A549 (cell line): ENCODE data around the gene AMER3. TPM values are rescaled to one million over a fixed set of nuclear protein-coding genes. Genes with fewer than 3 reads are reported as not detected.

Experiments used
- ATAC-seq, 2 experiments: fragments of 200-7000 bp in 1 of 2; fragments of >200 bp in 1 of 2; cut with Nextera tagmentation in 1 of 2; cut with Tn5 transposase in 1 of 2; 3 replicates each; pipeline versions ENCODE4 v1.8.0 to v1.9.1; 2018 to 2020; ENCODE audit warnings: mild to moderate bottlenecking in 1 of 2, moderate library complexity in 1 of 2
- CTCF ChIA-PET: fragments of 300-600 bp; sonication (Branson Sonifier 250); formaldehyde crosslinking; extraction: SDS; loops from one replicate; lab custom pipeline; 2021; ENCODE audit warnings: antibody characterized with exemption, inconsistent platforms; lab: Yijun Ruan, JAX
- POLR2A ChIA-PET: fragments of 350-600 bp; formaldehyde crosslinking; extraction: SDS; loops from one replicate; lab custom pipeline; 2021; ENCODE audit warnings: antibody characterized with exemption, inconsistent platforms; lab: Yijun Ruan, JAX
- DNase-seq, 2 experiments: peaks; one replicate each; pipeline versions ENCODE4 v3.0.0 to v3.0.0-alpha.2; 2011 to 2016; ENCODE audit warnings: low read depth in 1 of 2, low spot score in 1 of 2
- FAIRE-seq: peaks from 2 replicates; lab custom pipeline; 2011; peaks lifted over from hg19 to GRCh38; lab: Jason Lieb, UNC
- H3K27ac ChIP-seq, 2 experiments: fragments of >200 bp; sonication (Bioruptor Twin); formaldehyde crosslinking; 3 replicates each; pipeline ENCODE4 v1.5.1; 2016 to 2017
- H3K4me1 ChIP-seq: fragments of >200 bp; sonication (Bioruptor Twin); formaldehyde crosslinking; 3 replicates; pipeline ENCODE4 v1.6.1; 2016
- H3K4me2 ChIP-seq: fragments of >200 bp; sonication (Bioruptor Twin); formaldehyde crosslinking; 3 replicates; pipeline ENCODE4 v1.6.1; 2016
- H3K4me3 ChIP-seq: fragments of >200 bp; sonication (Bioruptor Twin); formaldehyde crosslinking; 3 replicates; pipeline ENCODE4 v1.5.1; 2016
- H3K9me3 ChIP-seq: fragments of >200 bp; sonication (Bioruptor Twin); formaldehyde crosslinking; 3 replicates; pipeline ENCODE4 v1.6.1; 2016
- FOSB ChIP-seq: fragments of 250-450 bp; sonication (Bioruptor Pico); IDR thresholded peaks from 2 replicates; pipeline ENCODE4 v1.5.0; 2020; ENCODE audit warnings: mild to moderate bottlenecking, moderate library complexity
- HOXB5 ChIP-seq: fragments of 250-450 bp; sonication (Bioruptor Pico); IDR thresholded peaks from 2 replicates; pipeline ENCODE4 v1.5.0; 2020; ENCODE audit warnings: mild to moderate bottlenecking, moderate library complexity
- JUN ChIP-seq, 2 experiments: fragments of >200 bp; sonication (Bioruptor Twin); formaldehyde crosslinking; IDR thresholded peaks; 2 replicates in 1 of 2; 3 replicates in 1 of 2; pipeline ENCODE4 v1.6.1; 2016 to 2017
- JUNB ChIP-seq: fragments of >200 bp; sonication (Bioruptor Twin); formaldehyde crosslinking; IDR thresholded peaks from 2 replicates; pipeline ENCODE4 v1.6.1; 2016
- MAFK ChIP-seq: fragments of 450-650 bp; IDR thresholded peaks from 2 replicates; pipeline ENCODE4 v1.6.1; 2014; ENCODE audit not compliant: partially characterized antibody
- NFE2L2 ChIP-seq: fragments of 150-350 bp; conservative IDR thresholded peaks from 2 replicates; pipeline ENCODE4 v1.6.1; 2014; ENCODE audit warnings: low read length
- NPAS2 ChIP-seq: fragments of 250-450 bp; sonication (Bioruptor Pico); IDR thresholded peaks from 2 replicates; pipeline ENCODE4 v1.8.0; 2022; ENCODE audit warnings: mild to moderate bottlenecking, moderate library complexity, borderline replicate concordance
- PHF8 ChIP-seq: fragments of 200-600 bp; sonication (generic); IDR thresholded peaks from 2 replicates; pipeline ENCODE4 v1.6.1; 2016; ENCODE audit warnings: low read depth, mild to moderate bottlenecking, antibody characterized with exemption, moderate library complexity, borderline replicate concordance
- POLR2A ChIP-seq: IDR thresholded peaks from 2 replicates; pipeline ENCODE4 v1.6.1; 2012; ENCODE audit warnings: mild to moderate bottlenecking, low read length
- RAD21 ChIP-seq, 2 experiments: fragments of >200 bp in 1 of 2; sonication (Bioruptor Twin) in 1 of 2; formaldehyde crosslinking in 1 of 2; IDR thresholded peaks in 1 of 2; conservative IDR thresholded peaks in 1 of 2; 2 replicates in 1 of 2; 3 replicates in 1 of 2; pipeline ENCODE4 v1.6.1; 2012 to 2018; ENCODE audit warnings: inconsistent platforms in 1 of 2
- RARB ChIP-seq: fragments of 250-450 bp; sonication (Bioruptor Pico); IDR thresholded peaks from 2 replicates; pipeline ENCODE4 v1.8.0; 2021; ENCODE audit warnings: mild to moderate bottlenecking, moderate library complexity
- RCOR1 ChIP-seq: fragments of 150-350 bp; IDR thresholded peaks from 2 replicates; pipeline ENCODE4 v1.6.1; 2014; ENCODE audit warnings: antibody characterized with exemption, low read length, low read depth
- TP53 ChIP-seq: fragments of 250-450 bp; sonication (Bioruptor Pico); IDR thresholded peaks from 2 replicates; pipeline ENCODE4 v1.5.0; 2021; ENCODE audit warnings: mild to moderate bottlenecking, moderate library complexity
- ZFP36 ChIP-seq: fragments of 450-650 bp; IDR thresholded peaks from 2 replicates; pipeline ENCODE4 v1.6.1; 2014; ENCODE audit warnings: borderline replicate concordance; ENCODE audit not compliant: partially characterized antibody
- WGBS: methylation state at CpG from one replicate; pipeline ENCODE4 v1.1.6; 2017; ENCODE audit errors: missing lambda C conversion rate; 5-methylcytosine and 5-hydroxymethylcytosine counted together
- polyA plus RNA-seq, 4 experiments: library from polyadenylated mRNA; depleted of rRNA in 3 of 4; stranded (reverse); fragments of >200 nt; fragmentation: RNase III in 1 of 4; extraction: RNeasy Plus Mini Kit Qiagen cat#74134 plus additional on column Dnase treatment in 1 of 4; gene quantifications; 2 replicates in 3 of 4; 3 replicates in 1 of 4; pipeline ENCODE4 v1.2.3, GENCODE V29; 2011 to 2017
- TF ChIP-seq, protein P1 (sequence below): fragments of 200-600 bp; sonication (generic); IDR thresholded peaks from 2 replicates; pipeline ENCODE4 v1.6.1; 2016; ENCODE audit warnings: antibody characterized with exemption, mild to moderate bottlenecking, moderate library complexity
- TF ChIP-seq, protein P2 (sequence below): fragments of 250-450 bp; sonication (Bioruptor Pico); IDR thresholded peaks from 2 replicates; pipeline ENCODE4 v1.5.0; 2021; ENCODE audit warnings: mild to moderate bottlenecking, moderate library complexity, borderline replicate concordance
- TF ChIP-seq, protein P3 (sequence below): fragments of >200 bp; sonication (Bioruptor Twin); formaldehyde crosslinking; IDR thresholded peaks from 3 replicates; pipeline ENCODE4 v1.5.1; 2016
- TF ChIP-seq, protein P4 (sequence below): fragments of >200 bp; sonication (Bioruptor Twin); formaldehyde crosslinking; IDR thresholded peaks from 3 replicates; pipeline ENCODE4 v1.6.1; 2016
- TF ChIP-seq, protein P5 (sequence below): IDR thresholded peaks from 2 replicates; pipeline ENCODE4 v1.6.1; 2012

Gene AMER3
- polyA plus RNA-seq, 2 of the 4 experiments (the other 2 are of a cell fraction): not detected

DNA sequence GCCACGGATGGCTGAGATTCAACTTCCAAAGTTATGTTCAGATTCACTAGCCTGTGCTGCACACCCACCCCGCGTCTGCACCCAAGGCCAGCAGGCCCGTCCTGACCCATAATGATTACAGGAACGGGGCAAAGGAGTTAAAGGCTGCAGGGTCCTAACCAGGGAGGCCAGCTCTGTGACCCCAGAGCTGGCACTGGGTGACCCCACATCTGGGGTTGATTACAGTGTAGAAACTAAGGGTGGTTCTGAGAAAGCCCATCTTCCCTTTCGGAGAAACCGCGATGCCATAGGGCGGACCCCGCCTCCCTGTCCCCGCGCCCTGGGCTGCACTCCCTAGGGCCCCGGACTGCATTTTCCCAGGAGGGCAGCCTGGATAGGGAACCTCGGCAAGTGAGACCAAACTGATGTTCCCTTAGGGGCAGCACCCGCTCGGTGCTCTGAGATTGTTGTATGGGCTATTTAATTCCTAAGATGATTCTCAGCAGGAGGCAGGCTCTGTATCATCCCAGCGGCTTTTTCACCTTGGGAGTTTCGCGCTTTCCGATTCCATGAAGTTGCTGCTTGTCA lies 28.6 kb upstream of the AMER3 start:
- peak overlapping the region; percentile 84 to 89 for H3K27ac ChIP-seq
- H3K4me3 ChIP-seq: peak overlapping the region; percentile 70
- peak overlapping the region; percentile 99 for H3K4me2 ChIP-seq
- ChIA-PET CTCF (no interaction called here), POLR2A (no interaction called here)
- no peak for DNase-seq
- no peaks in the 10 kb centered on the region for H3K9me3 ChIP-seq
- 84% methylated on average over 17 of the region's 20 CpGs for WGBS
- ATAC-seq: no peak
- TF ChIP-seq, protein P1, sequence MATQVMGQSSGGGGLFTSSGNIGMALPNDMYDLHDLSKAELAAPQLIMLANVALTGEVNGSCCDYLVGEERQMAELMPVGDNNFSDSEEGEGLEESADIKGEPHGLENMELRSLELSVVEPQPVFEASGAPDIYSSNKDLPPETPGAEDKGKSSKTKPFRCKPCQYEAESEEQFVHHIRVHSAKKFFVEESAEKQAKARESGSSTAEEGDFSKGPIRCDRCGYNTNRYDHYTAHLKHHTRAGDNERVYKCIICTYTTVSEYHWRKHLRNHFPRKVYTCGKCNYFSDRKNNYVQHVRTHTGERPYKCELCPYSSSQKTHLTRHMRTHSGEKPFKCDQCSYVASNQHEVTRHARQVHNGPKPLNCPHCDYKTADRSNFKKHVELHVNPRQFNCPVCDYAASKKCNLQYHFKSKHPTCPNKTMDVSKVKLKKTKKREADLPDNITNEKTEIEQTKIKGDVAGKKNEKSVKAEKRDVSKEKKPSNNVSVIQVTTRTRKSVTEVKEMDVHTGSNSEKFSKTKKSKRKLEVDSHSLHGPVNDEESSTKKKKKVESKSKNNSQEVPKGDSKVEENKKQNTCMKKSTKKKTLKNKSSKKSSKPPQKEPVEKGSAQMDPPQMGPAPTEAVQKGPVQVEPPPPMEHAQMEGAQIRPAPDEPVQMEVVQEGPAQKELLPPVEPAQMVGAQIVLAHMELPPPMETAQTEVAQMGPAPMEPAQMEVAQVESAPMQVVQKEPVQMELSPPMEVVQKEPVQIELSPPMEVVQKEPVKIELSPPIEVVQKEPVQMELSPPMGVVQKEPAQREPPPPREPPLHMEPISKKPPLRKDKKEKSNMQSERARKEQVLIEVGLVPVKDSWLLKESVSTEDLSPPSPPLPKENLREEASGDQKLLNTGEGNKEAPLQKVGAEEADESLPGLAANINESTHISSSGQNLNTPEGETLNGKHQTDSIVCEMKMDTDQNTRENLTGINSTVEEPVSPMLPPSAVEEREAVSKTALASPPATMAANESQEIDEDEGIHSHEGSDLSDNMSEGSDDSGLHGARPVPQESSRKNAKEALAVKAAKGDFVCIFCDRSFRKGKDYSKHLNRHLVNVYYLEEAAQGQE: no peak
- TF ChIP-seq PHF8 (no peak), RARB (CRISPR knock-in tag) (no peak), NFE2L2 (no peak), JUNB (no peak), HOXB5 (CRISPR knock-in tag) (no peak), MAFK (no peak), RAD21 (conservative IDR thresholded peaks at IDR 0.05 in 1 of 2, IDR thresholded peaks at IDR 0.05 in 1 of 2) (no peak), RCOR1 (no peak)
- TF ChIP-seq, protein P2, sequence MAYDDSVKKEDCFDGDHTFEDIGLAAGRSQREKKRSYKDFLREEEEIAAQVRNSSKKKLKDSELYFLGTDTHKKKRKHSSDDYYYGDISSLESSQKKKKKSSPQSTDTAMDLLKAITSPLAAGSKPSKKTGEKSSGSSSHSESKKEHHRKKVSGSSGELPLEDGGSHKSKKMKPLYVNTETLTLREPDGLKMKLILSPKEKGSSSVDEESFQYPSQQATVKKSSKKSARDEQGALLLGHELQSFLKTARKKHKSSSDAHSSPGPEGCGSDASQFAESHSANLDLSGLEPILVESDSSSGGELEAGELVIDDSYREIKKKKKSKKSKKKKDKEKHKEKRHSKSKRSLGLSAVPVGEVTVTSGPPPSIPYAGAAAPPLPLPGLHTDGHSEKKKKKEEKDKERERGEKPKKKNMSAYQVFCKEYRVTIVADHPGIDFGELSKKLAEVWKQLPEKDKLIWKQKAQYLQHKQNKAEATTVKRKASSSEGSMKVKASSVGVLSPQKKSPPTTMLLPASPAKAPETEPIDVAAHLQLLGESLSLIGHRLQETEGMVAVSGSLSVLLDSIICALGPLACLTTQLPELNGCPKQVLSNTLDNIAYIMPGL (CRISPR knock-in tag): no peak
- TF ChIP-seq, protein P3, sequence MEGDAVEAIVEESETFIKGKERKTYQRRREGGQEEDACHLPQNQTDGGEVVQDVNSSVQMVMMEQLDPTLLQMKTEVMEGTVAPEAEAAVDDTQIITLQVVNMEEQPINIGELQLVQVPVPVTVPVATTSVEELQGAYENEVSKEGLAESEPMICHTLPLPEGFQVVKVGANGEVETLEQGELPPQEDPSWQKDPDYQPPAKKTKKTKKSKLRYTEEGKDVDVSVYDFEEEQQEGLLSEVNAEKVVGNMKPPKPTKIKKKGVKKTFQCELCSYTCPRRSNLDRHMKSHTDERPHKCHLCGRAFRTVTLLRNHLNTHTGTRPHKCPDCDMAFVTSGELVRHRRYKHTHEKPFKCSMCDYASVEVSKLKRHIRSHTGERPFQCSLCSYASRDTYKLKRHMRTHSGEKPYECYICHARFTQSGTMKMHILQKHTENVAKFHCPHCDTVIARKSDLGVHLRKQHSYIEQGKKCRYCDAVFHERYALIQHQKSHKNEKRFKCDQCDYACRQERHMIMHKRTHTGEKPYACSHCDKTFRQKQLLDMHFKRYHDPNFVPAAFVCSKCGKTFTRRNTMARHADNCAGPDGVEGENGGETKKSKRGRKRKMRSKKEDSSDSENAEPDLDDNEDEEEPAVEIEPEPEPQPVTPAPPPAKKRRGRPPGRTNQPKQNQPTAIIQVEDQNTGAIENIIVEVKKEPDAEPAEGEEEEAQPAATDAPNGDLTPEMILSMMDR: no peak
- TF ChIP-seq, protein P4, sequence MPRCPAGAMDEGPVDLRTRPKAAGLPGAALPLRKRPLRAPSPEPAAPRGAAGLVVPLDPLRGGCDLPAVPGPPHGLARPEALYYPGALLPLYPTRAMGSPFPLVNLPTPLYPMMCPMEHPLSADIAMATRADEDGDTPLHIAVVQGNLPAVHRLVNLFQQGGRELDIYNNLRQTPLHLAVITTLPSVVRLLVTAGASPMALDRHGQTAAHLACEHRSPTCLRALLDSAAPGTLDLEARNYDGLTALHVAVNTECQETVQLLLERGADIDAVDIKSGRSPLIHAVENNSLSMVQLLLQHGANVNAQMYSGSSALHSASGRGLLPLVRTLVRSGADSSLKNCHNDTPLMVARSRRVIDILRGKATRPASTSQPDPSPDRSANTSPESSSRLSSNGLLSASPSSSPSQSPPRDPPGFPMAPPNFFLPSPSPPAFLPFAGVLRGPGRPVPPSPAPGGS: no peak
- H3K4me1 ChIP-seq: peaks cover 9% of the 10 kb centered on the region
- FAIRE-seq: no peak

DNA sequence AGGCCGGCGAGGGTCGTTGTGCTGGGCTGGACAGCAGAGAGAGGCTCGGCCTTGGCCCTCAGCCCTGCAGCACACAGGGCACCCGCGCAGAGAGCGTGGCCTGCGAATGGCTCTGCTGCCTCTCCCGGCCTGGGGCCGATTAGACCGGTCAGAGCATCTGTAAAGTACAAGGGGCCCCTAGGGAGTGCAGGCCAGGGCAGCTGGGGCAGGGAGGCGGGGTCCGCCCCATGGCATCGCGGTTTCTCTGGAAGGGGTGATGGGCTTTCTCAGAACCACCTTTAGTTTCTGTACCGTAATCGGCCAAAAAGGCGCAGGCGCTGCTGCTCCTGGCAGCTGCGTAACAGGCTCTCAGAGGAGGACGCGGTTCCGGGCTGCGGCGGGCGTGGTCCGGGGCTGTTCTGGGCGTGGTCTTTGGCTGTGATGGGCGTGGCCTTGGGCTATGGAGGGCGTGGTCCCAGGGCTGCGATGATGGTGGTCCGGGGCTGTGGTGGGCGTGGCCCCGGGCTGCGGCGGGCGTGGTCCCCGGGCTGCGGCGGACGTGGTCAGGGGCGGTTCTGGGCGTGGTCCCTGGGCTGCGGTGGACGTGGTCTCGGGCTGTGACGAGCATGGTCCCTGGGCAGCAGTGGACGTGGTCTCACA lies 27.9 kb upstream of the AMER3 start:
- CTCF ChIA-PET: no interaction called here
- H3K4me2 ChIP-seq: peak overlapping the region; percentile 99

More for the DNA sequence above, 27.9 kb upstream of the AMER3 start:
- peak; percentile 32 to 88 for DNase-seq
- no peaks in the 10 kb centered on the region for H3K9me3 ChIP-seq
- H3K27ac ChIP-seq: peak overlapping the region; percentile 84 to 89
- peak overlapping the region; percentile 70 for H3K4me3 ChIP-seq
- peak; percentile 87 to 95 for ATAC-seq
- TF ChIP-seq POLR2A (peak; percentile 48), JUN (IDR thresholded peaks at IDR 0.05) (peak in 1 of 2 experiments; percentile 43; a peak in 1 of 5 replicates), TP53 (CRISPR knock-in tag) (0 out of 2 replicates have a peak, but pooled peaks have one; percentile 39), PHF8 (peak; percentile 69), NPAS2 (CRISPR knock-in tag) (no peak), FOSB (CRISPR knock-in tag) (no peak), JUNB (no peak), ZFP36 (no peak)
- TF ChIP-seq, protein P5, sequence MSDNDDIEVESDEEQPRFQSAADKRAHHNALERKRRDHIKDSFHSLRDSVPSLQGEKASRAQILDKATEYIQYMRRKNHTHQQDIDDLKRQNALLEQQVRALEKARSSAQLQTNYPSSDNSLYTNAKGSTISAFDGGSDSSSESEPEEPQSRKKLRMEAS: peak; percentile 55
- FAIRE-seq: no peak
- 2% methylated on average over 26 of the region's 48 CpGs for WGBS
- H3K4me1 ChIP-seq: peaks cover 9% of the 10 kb centered on the region
- POLR2A ChIA-PET: no interaction called here
